GM18867 (cell line): ENCODE data around the gene CNNM2.
"Not testable (repeated sequence)": the region's sequence is repeated elsewhere in the genome, so short reads cannot be mapped to it uniquely, and the experiment has no call there.

ENCODE experiments used
- ATAC-seq: cut with Tn5 transposase; IDR thresholded peaks from one replicate; pipeline ENCODE4 v1.9.1; 2021; ENCODE audit warnings: mild to moderate bottlenecking, moderate library complexity; ENCODE audit not compliant: unreplicated experiment

The CNNM2 gene

DNA sequence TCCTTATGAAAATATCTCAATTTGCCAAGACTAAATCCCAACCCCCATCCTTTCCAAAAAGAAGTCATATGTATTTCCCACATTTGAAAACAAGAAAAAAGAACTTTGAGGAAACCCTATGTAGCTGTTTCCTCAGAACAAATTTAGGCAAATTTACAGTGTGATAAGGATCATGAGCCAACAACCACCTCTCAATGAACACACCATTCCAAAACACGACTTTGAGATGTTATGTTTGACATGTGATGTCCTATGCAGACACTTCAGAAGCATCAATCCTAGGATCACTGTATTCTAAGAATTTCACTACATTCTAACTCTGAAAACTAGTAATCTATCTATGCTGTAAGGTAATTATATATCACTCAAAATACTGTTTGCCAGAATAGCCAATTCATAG lies 212.8 kb downstream of the CNNM2 start:
- no peak for ATAC-seq

DNA sequence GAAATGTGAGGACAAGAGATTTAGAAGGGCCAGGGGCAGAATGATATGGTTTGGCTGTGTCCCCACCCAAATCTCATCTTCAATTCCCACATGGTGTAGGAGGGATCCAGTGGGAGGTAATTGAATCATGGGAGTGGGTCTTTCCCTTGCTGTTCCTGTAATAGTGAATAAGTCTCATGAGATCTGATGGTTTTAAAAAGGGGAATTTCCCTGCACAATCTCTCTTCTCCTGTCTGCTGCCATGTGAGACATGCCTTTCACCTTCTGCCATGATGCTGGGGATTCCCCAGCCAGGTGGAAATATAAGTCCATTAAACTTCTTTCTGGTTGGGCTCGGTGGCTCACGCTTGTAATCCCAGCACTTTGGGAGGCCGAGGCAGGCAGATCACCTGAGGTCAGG lies 217.1 kb downstream of the CNNM2 start:
- ATAC-seq: not testable (repeated sequence)

DNA sequence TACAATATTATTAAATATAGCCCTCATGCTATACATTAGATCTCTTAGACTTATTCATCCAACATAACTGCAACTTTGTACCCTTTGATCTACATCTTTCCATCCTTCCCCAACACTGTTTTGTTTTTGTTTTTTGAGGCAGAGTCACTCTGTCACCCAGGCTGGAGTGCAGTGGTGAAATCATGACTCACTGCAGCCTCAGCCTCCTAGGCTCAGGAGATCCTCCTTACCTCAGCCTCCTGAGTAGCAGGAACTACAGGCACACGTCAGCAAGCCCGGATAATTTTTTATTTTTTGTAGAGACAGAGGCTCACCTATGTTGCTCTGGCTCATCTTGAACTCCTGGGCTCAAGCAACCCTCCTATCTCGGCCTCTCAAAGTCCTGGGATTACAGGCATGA lies 221.7 kb downstream of the CNNM2 start:
- no peak for ATAC-seq
